ENCODE results near the gene TRERF1.
A peak's percentile ranks its signal among the peaks of the same experiment; 100 is the strongest.
"Not testable (repeated sequence)": the region's sequence is repeated elsewhere in the genome, so short reads cannot be mapped to it uniquely, and the experiment has no call there.

The TRERF1 gene

GRCh38 chr6:42451333-42452170 is at the start of gene TRERF1:
TRERF1 (minus strand) TSS chr6:42451926; CDS start chr6:42269590, 182,336 bp downstream.
- DNase-seq (ENCODE audit: low read depth, low spot score): peak; percentile 40

GRCh38 chr6:42498473-42499128 is 46.9 kb upstream of the TRERF1 start:
- no peak for DNase-seq (ENCODE audit: low read depth, low spot score)

- no peak for DNase-seq (ENCODE audit: low read depth, low spot score)
Observed at GRCh38 chr6:42493914-42494539, 42.3 kb upstream of the TRERF1 start.

GRCh38 chr6:42488129-42488528 is 36.4 kb upstream of the TRERF1 start:
- DNase-seq (ENCODE audit: low read depth, low spot score): no peak

GRCh38 chr6:42484261-42484660 is 32.5 kb upstream of the TRERF1 start:
- no peak for DNase-seq (ENCODE audit: low read depth, low spot score)

- no peak for DNase-seq (ENCODE audit: low read depth, low spot score)
Observed at GRCh38 chr6:42482174-42482573, 30.4 kb upstream of the TRERF1 start.

GRCh38 chr6:42471714-42472113 is 20.0 kb upstream of the TRERF1 start:
- DNase-seq (ENCODE audit: low read depth, low spot score): no peak

GRCh38 chr6:42471142-42471541 is 19.4 kb upstream of the TRERF1 start:
- DNase-seq (ENCODE audit: low read depth, low spot score): no peak

- no peak for DNase-seq (ENCODE audit: low read depth, low spot score)
Observed at GRCh38 chr6:42468273-42468672, 16.5 kb upstream of the TRERF1 start.

GRCh38 chr6:42467651-42468050 is 15.9 kb upstream of the TRERF1 start:
- no peak for DNase-seq (ENCODE audit: low read depth, low spot score)

- not testable (repeated sequence) for DNase-seq (ENCODE audit: low read depth, low spot score)
Observed at GRCh38 chr6:42466470-42466869, 14.7 kb upstream of the TRERF1 start.

GRCh38 chr6:42462474-42462972 is 10.8 kb upstream of the TRERF1 start:
- no peak for DNase-seq (ENCODE audit: low read depth, low spot score)

- no peak for DNase-seq (ENCODE audit: low read depth, low spot score)
Observed at GRCh38 chr6:42460883-42461282, 9.2 kb upstream of the TRERF1 start.

GRCh38 chr6:42459888-42460287 is 8.2 kb upstream of the TRERF1 start:
- no peak for DNase-seq (ENCODE audit: low read depth, low spot score)

- no peak for DNase-seq (ENCODE audit: low read depth, low spot score)
Observed at GRCh38 chr6:42454428-42454791, 2.7 kb upstream of the TRERF1 start.

- DNase-seq (ENCODE audit: low read depth, low spot score): no peak
Observed at GRCh38 chr6:42453654-42454427, 2.1 kb upstream of the TRERF1 start.

- DNase-seq (ENCODE audit: low read depth, low spot score): peak; percentile 33
Observed at GRCh38 chr6:42453031-42453653, 1.4 kb upstream of the TRERF1 start.

- peak; percentile 57 for DNase-seq (ENCODE audit: low read depth, low spot score)
Observed at GRCh38 chr6:42452171-42453030, 675 bp upstream of the TRERF1 start.

GRCh38 chr6:42450477-42451332 is 1.0 kb downstream of the TRERF1 start:
- DNase-seq (ENCODE audit: low read depth, low spot score): no peak
